GM18498 (cell line): ENCODE measurements around the gene MIPOL1.
"Not testable (repeated sequence)": the region's sequence is repeated elsewhere in the genome, so short reads cannot be mapped to it uniquely, and the experiment has no call there.

ENCODE experiments used
- ATAC-seq: cut with Tn5 transposase; IDR thresholded peaks from one replicate; pipeline ENCODE4 v1.9.1; 2021; ENCODE audit warnings: mild to moderate bottlenecking, moderate library complexity; ENCODE audit not compliant: unreplicated experiment

Gene MIPOL1

DNA sequence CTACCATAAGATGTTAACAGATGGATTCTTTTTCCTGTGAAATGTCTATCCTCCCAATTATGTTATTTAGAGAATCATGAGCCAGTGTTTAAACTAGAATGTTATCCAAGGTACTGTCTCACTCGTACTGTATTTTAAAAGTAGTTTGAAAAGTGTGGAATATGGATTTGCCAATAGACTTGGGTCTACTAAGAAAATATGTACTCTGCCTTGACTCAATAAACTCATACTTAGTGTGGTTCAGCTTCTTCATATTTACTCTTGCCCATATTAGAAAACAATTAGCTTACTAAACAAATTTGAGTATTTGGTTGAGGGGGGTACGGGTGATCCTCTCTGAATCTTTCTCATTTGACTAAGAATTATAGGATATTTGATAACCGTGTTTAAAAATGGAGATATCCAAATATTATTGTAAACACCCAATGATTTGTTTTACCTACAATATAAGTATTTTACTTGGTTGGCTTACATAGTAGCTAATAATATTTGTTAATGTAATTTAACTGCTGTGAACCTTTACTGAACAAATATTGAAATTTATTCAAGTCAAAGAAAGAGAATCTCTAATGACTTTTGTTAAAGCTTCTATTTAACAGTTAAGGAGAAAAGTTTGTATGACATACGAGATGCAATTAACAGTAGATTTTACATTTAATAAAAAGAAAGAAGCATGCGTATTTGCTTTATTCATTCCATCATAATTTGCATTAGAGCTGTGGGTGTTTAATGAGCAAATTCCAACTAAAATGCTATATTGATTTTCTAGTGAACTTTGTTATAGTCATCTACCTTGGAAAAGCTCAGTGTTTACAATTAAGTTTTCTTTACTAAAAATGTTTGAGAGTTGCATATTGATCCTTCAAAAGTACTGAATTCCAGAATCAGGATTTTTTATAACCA lies 81.2 kb downstream of the MIPOL1 start:
- no peak for ATAC-seq

DNA sequence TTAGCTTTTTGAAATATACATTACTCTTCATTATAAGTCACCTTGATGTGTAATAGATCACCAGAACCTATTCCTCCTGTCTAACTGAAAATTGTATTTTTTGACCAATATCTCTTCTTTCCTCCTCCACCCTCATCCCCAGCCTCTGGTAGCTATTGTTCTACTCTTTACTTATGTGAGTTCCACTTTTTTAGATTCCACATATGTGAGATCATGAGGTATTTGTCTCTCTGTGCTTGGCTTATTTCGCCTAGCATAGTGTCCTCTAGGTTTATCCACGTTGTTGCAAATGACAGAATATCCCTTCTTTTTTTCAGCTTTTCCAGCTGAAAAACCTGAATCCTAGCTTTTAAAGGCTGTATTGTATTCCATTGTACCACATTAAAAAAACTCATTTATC lies 82.1 kb downstream of the MIPOL1 start:
- ATAC-seq, result no peak

DNA sequence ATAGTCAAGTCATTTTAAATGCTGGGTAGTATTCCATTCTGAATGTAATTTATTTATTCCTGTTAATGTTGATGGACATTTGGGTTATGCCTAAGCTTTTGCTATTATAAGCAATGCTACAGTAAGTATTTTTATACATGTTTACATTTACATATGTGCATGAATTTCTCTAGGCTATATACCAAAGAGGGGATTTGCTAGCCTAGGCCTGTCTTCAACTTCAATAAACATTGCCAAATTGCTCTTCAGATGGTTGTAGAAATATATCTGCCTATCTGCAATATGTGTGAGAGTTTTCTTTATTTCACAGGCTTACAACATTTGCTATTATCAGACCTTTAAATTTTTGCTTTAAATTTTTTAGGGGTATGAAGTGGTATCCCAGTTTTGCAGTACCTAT lies 87.0 kb downstream of the MIPOL1 start:
- ATAC-seq, result no peak

GRCh38 chr14:37285220-37285619 lies 87.5 kb downstream of the MIPOL1 start:
- no peak for ATAC-seq

- ATAC-seq, result no peak
Observed at GRCh38 chr14:37289688-37290087, 92.0 kb downstream of the MIPOL1 start.

DNA sequence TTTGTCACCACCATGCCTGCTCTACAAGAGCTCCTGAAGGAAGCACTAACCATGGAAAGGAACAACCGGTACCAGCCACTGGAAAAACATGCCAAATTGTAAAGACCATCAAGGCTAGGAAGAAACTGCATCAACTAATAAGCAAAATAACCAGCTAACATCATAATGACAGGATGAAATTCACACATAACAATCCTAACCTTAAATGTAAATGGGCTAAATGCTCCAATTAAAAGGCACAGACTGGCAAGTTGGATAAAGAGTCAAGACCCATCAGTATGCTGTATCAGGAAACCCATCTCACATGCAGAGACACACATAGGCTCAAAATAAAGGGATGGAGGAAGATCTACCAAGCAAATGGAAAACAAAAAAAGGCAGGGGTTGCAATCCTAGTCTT lies 97.5 kb downstream of the MIPOL1 start:
- ATAC-seq, result not testable (repeated sequence)

- ATAC-seq, result no peak
Observed at GRCh38 chr14:37311252-37311651, 113.5 kb downstream of the MIPOL1 start.

GRCh38 chr14:37318938-37319337 lies 121.2 kb downstream of the MIPOL1 start:
- no peak for ATAC-seq

DNA sequence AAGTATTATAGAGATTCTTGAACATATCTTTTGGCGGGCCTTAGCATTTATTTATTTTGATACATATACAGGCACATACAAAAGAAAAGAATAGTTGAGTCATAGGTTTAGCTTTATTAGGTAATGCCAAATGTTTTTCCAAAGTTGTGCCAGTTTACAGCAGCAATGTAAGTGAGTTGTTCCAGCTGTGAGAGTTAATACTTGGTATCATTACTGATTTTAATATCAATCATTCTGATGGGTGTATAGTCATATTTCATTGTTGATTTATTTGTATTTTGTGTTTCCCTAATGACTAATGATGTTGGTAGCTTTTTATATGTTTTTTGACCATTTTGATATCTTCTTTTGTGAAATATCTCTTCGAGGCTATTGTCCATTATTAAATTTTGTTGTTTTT lies 122.4 kb downstream of the MIPOL1 start:
- no peak for ATAC-seq

DNA sequence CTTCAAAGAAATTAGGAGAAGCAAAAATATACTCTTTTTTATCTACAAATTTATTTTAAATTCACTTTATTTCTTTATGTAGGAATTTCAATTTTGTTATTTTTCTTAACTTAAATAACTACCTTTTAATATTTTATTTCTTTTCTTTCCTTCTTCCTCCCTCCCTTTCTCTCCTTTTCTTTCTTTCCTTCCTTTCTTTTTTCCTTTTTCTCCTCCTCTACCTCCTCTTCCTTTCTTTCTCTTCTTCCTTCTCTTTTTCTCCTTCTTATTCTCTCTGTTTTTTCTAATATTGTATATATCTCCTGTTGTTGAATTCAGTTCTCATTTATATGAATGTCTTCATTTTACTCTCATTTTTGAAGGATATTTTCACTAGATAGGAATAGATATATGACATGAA lies 127.6 kb downstream of the MIPOL1 start:
- no peak for ATAC-seq

DNA sequence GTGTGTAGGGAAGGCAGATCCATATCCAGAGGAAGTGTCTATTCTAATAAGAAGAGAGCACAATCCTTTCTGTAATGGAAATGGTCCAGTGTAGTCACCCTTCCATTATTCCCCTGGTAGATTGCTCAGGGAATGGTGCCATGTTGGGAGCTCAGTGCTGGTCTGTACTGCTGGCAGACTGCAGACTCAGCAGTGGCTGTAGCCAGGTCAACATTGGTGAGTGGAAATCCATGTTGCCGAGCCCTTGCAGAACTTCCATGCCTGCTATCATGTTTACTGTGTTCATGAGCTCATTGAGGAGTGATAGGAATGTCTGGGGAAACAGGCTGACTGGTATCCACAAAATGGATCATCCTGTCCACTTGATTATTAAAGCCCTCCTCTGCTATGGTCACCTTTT lies 128.7 kb downstream of the MIPOL1 start:
- no peak for ATAC-seq

DNA sequence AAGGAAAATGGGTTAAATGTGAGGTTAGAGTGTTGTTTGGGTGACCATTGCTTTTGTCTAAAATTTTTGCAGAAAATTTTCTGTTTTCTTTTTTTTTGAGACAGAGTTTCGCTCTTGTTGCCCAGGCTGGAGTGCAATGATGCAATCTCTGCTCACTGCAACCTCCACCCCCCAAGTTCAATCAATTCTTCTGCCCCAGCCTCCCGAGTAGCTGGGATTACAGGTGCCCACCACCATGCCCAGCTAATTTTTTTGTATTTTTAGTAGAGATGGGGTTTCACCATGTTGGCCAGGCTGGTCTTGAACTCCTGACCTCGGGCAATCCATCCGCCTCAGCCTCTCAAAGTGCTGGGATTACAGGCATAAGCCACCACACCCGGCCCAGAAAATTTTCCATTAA lies 130.2 kb downstream of the MIPOL1 start:
- ATAC-seq, result not testable (repeated sequence)

- ATAC-seq, result no peak
Observed at GRCh38 chr14:37328673-37329072, 130.9 kb downstream of the MIPOL1 start.

GRCh38 chr14:37329189-37330001 lies 131.7 kb downstream of the MIPOL1 start:
- no peak for ATAC-seq

DNA sequence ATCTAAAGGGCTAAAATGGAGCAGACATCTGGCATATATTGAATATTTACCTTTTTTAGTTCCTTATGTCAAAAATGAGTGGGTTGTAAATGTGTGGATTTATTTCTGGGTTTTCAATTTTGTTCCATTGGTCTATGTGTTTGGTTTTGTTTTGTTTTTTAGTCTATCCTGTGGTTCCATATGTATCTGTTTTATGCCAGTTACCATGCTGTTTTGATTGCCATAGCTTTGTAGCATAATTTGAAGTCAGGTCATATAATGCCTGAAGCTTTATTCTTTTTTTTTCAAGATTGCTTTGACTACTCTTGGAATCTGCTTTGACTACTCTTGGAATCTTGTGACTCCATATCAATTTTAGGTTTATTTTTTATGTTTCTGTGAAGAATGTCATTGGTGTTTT lies 133.2 kb downstream of the MIPOL1 start:
- no peak for ATAC-seq

DNA sequence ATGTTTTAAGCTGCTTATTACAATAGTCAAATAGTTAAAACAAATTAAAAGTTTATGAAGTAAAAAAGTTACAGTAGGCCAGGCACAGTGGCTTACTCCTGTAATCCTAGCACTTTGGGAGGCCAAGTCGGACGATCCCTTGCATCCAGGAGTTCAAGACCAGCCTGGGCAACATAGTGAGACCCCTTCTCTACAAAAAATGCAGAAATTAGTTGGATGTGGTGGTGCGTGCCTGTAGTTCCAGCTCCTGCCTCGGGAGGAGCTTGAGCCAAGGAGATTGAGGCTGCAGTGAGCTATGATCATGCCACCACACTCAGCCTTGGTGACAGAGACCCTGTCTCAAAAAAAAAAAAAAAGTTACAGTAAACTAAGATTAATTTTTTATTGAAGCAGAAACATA lies 142.6 kb downstream of the MIPOL1 start:
- no peak for ATAC-seq

- no peak for ATAC-seq
Observed at GRCh38 chr14:37343307-37344094, 145.8 kb downstream of the MIPOL1 start.

DNA sequence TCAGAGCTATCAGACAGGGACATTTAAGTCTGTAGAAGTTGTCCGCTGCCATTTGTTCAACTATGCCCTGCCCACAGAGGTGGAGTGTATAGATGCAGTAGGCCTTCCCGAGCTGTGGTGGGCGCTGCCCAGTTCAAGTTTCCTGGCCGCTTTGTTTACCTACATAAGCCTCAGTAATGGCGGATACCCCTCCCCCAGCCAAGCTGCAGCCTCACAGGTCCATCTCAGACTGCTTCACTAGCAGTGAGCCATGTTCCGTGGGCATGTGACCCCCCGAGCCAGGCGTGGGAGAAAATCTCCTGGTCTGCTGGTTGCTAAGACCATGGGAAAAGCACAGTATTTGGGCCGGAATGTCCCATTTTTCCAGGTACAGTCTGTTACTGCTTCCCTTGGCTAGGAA lies 165.9 kb downstream of the MIPOL1 start:
- no peak for ATAC-seq

DNA sequence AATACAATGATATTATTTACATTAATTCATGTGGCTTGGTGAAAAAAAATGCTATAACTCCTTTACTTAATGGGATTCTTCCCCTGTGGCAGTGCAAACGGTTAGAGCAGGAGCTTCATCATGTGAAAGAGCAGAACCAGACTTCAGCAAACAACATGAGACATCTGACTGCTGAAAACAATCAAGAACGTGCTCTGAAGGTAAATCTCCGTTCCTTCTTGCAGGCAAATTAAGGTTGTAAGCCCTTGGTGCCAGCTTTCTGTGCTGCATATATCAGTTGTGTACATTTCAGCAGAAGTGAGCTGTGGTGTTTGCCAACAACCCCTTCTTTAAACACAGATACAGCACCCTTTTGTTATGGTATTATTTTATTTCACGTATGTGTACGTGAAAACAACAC lies 171.7 kb downstream of the MIPOL1 start:
- no peak for ATAC-seq

DNA sequence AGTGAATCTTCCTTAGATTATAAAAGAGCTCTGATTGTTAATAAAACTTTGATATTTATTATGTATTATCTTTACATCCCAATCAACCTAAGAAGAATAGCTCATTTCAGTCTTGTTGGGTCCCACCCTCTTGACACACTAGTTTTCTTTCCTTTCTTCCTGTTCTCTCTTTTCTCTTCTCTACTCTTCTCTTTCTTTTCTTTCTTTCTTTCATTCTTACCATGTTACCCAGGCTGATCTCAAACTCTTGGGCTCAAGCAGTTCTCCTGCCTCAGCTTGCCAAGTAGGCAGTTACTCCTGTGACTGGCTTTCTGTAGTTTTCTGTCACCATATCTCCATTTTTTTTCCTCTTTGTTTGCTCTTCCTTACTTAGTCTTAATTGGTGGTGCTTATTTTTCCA lies 177.8 kb downstream of the MIPOL1 start:
- no peak for ATAC-seq

GRCh38 chr14:37376944-37377609 lies 179.3 kb downstream of the MIPOL1 start:
- no peak for ATAC-seq
